ENCODE data around the gene TCIRG1. TPM values are rescaled to one million over a fixed set of nuclear protein-coding genes. Genes with fewer than 3 reads are reported as not detected.

TCIRG1 gene
- total RNA-seq, 1 donor from 2014 or later, result 23.4 TPM

DNA sequence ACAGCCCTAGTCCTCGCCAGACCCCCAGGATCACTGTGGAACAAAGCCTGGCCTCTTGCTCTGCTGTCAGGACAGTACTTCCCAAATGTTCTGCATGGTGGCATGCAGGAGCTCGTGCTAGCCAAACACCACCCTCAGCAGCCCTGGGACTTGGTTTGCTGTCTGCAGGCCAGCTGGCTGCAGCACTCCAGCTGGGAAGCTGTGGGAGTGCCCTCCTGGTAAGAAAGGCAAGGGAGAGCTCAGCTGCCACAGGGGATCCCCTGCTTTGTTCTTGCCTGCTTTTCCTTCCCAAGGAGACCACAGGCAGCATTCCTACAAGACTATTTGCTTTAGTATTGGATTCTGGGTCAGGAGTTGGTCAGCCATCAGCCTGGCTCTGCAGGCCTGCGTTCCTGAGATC, 27.9 kb downstream of the TCIRG1 start:
- Histone ChIP-seq H3K4me3 (no peak overlapping the region), H3K4me1 (peaks cover 12% of the 10 kb centered on the region), H3K27me3 (ENCODE audit: low read depth) (no peaks in the 10 kb centered on the region), H3K36me3 (peaks cover 93% of the 10 kb centered on the region), H3K27ac (replicated peaks) (no peak overlapping the region), H3K9me3 (replicated peaks) (no peaks in the 10 kb centered on the region)
- intact Hi-C loops (cut with micrococcal nuclease), result no loop called here
- TF ChIP-seq, protein P1, sequence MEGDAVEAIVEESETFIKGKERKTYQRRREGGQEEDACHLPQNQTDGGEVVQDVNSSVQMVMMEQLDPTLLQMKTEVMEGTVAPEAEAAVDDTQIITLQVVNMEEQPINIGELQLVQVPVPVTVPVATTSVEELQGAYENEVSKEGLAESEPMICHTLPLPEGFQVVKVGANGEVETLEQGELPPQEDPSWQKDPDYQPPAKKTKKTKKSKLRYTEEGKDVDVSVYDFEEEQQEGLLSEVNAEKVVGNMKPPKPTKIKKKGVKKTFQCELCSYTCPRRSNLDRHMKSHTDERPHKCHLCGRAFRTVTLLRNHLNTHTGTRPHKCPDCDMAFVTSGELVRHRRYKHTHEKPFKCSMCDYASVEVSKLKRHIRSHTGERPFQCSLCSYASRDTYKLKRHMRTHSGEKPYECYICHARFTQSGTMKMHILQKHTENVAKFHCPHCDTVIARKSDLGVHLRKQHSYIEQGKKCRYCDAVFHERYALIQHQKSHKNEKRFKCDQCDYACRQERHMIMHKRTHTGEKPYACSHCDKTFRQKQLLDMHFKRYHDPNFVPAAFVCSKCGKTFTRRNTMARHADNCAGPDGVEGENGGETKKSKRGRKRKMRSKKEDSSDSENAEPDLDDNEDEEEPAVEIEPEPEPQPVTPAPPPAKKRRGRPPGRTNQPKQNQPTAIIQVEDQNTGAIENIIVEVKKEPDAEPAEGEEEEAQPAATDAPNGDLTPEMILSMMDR (IDR thresholded peaks at IDR 0.05; ENCODE audit: borderline replicate concordance), result no peak
- no peak for DNase-seq

DNA sequence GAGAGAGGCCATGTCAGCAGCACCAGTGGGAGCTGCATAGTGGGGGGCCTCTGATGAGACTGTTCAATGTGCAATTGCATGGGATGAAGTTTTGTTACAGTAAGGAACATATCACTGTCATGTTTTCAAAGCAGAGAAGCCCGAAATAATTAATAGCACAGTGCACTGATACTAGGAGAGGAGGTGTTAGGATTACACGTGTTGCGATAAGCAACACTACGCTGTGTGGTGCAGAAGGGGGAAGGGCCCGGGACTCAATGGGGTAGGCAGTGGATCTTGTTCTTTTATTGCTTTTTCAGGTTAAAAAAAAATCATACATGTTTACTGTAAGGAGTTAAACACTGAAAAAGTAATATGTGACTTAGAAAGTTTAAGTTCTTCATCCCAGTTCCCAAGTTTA, 29.2 kb downstream of the TCIRG1 start:
- Histone ChIP-seq H3K27ac (replicated peaks) (no peak overlapping the region), H3K9me3 (replicated peaks) (no peaks in the 10 kb centered on the region), H3K4me1 (peaks cover 12% of the 10 kb centered on the region), H3K36me3 (peaks cover 97% of the 10 kb centered on the region), H3K27me3 (ENCODE audit: low read depth) (no peaks in the 10 kb centered on the region), H3K4me3 (no peak overlapping the region)
- TF ChIP-seq, protein P1 (IDR thresholded peaks at IDR 0.05; ENCODE audit: borderline replicate concordance), result no peak
- intact Hi-C loops (cut with micrococcal nuclease), result no loop called here
- DNase-seq, result no peak

DNA sequence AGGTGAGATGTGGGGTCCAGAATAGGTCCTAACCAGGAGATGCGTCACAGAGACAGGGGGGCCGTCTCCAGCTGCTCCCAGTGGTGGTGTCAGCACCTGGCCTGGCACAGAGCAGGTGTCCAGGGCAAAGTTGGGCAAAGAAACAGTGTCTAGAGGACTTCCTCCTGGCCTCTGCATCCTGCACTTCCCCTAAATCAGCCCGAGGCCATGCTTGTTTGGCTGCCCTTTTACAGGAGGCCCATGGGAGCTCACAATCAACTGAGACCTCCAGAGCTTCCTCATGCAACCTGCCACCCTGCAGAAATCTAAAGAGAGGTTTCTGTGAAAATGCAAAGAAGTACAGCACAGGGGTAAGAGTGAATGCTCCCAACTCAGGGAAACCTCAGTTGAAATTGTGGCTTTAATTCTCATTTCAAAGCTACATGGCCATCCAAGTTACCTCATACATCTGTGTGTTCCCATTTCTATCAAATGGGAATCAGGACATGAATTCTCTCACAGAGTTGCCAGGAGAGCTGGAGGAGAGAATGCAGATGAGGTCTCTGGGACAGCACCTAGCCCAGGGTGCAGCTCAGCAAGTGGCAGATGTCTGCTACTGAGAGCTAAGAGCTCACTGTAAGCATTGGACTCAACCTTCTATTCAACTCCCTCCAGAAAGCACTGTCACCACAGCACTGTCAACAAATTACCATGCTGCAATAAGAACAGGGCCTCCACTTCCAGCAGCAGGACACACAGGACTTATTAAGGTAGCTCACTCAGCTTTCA, 32.6 kb downstream of the TCIRG1 start:
- peaks cover 71% of the 10 kb centered on the region for H3K36me3 ChIP-seq
- intact Hi-C loops (cut with micrococcal nuclease), result no loop called here
- H3K4me1 ChIP-seq, result no peaks in the 10 kb centered on the region
- no peaks in the 10 kb centered on the region for H3K9me3 ChIP-seq (replicated peaks)
- no peaks in the 10 kb centered on the region for H3K27me3 ChIP-seq (ENCODE audit: low read depth)
- DNase-seq, result no peak
- TF ChIP-seq, protein P1 (IDR thresholded peaks at IDR 0.05; ENCODE audit: borderline replicate concordance), result no peak
- H3K27ac ChIP-seq (replicated peaks), result no peak overlapping the region
- no peak overlapping the region for H3K4me3 ChIP-seq

DNA sequence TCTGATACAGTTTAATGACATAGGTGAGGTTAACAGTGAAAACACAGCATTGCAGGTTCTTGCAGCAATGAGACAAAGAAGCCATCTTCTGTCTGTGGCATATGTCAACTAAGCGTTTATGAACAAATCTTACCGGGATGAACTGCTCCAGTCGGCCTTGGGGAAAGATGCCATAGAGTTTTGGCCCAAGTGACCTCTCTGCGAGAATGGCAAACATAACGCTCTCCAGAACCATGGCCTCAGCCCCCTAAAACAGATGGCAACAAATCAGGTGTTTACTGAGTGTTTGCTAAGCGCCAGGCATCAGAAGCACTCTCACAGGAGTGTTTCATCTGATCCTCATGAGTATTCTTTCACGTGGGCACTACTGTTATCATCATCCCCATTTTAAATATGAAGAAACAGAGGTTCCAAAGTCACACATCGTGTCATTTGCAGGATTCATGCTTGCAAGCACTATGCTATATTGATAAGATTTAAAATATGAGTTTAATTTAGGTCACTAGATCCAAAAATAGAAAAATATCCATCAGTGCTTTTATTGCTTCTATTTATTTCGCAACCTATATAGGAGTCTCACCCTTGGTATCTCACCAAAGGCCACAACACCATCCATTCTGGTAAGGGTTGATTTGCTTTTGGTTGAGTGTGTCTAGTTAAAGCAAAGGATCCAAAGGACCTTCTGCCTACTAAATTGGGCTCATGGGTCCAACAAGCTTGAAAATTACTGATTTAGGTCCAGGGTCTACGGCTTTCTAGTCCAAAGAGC, 35.9 kb downstream of the TCIRG1 start:
- intact Hi-C loops (cut with micrococcal nuclease), result no loop called here
- Histone ChIP-seq H3K4me1 (peaks cover 14% of the 10 kb centered on the region), H3K4me3 (no peak overlapping the region), H3K9me3 (replicated peaks) (no peaks in the 10 kb centered on the region), H3K27ac (replicated peaks) (no peak overlapping the region), H3K36me3 (peaks cover 38% of the 10 kb centered on the region), H3K27me3 (ENCODE audit: low read depth) (no peaks in the 10 kb centered on the region)
- TF ChIP-seq, protein P1 (IDR thresholded peaks at IDR 0.05; ENCODE audit: borderline replicate concordance), result no peak
- no peak for DNase-seq

DNA sequence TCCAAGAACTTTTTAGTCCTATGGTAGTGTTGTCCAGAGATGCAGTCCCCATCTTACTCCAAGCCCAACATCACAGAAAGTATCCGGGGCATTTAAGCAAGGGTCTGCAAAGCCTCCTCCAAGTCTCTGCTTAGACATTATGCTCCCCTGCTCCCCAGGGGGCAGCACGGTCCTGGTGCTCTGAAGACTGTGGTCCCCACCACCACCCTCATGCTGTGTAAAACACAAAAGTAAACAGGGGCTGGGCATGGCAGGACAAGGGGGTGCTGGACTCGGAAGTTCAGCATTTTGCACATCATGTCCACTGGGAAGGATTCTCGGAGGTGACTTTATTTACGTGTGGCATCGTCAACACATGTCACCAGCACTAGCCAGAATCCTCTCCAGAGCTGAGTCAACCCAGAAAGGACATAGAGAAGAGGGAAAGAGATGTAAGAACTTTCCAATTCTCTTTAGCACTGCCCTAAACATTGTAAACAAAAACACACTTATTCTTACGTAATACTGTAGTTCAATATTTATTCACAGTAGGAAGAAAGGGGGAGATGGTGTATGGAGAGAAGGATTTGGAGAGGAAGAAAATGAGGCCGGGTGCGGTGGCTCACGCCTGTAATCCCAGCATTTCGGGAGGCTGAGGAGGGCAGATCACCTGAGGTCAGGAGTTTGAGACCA, 37.7 kb downstream of the TCIRG1 start:
- Histone ChIP-seq H3K27me3 (ENCODE audit: low read depth) (no peaks in the 10 kb centered on the region), H3K9me3 (replicated peaks) (no peaks in the 10 kb centered on the region), H3K36me3 (peaks cover 34% of the 10 kb centered on the region), H3K4me1 (peaks cover 14% of the 10 kb centered on the region), H3K4me3 (no peak overlapping the region), H3K27ac (replicated peaks) (no peak overlapping the region)
- no peak for DNase-seq
- TF ChIP-seq, protein P1 (IDR thresholded peaks at IDR 0.05; ENCODE audit: borderline replicate concordance), result peak; percentile 32
- intact Hi-C loops (cut with micrococcal nuclease), result no loop called here

Data from left ventricle myocardium inferior (tissue), 1 donor.